ENCODE measurements around the gene PADI1. TPM values are rescaled to one million over a fixed set of nuclear protein-coding genes. Genes with fewer than 3 reads are reported as not detected.

The PADI1 gene
- polyA plus RNA-seq, 1 of the 3 experiments (the other 2 are of a cell fraction), result 0.26 TPM

DNA sequence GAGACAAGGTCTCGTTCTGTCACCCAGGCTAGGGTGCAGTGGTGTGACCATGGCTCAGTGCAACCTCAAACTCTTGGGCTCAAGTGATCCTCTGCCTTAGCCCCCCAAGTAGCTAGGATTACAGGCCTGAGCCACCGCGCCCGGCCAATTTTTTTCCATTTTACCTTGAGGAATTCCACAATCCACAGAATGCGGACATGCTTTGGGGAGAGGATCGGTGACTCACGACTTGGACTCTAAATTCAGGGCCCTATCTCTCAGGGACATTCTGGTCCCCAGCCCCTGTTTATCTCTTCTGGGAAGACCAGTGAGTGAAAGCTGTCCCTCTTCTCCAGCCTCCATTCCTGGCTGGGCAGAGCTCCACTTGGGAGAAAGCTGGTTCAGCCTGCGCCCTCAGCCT, 5.2 kb downstream of the PADI1 start (continued):
- TF ChIP-seq RXRA (IDR thresholded peaks at IDR 0.05; ENCODE audit: borderline replicate concordance, low read depth) (no peak), NFIC (IDR thresholded peaks at IDR 0.05; ENCODE audit: borderline replicate concordance) (no peak)

DNA sequence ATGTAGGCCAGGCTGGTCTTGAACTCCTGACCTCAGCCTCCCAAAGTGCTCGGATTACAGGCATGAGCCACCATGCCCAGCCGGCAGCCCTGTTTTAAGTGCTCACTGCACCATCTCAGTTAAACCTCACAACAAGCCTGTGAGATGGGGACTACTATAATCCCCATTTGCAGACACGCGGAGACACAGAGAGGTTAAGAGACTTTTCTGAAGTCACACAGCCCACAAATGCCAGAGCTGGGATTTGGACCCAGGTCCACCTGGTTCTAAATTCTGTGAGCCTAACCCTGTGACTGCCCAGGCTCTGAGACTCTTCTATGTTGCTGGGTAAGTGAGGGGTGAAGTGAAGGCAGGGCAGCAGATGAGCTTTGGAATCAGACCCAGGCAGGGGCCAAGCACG, 6.4 kb downstream of the PADI1 start:
- H4K20me1 ChIP-seq (ENCODE audit: insufficient read depth), result no peaks in the 10 kb centered on the region
- peaks cover 5% of the 10 kb centered on the region for H3F3A ChIP-seq (replicated peaks; ENCODE audit: insufficient read depth)
- H3K9me3 ChIP-seq, result no peaks in the 10 kb centered on the region
- no peak overlapping the region for H2AFZ ChIP-seq (ENCODE audit: low read depth)
- no peak overlapping the region for H3K27ac ChIP-seq (ENCODE audit: low read depth in 2 of 2, low read length in 1 of 2)
- ChIA-PET CTCF (interaction anchor here (1.6 to 2.2 kb wide), 2 partner anchors 25 to 85 kb away, joined by 6 to 8 read pairs; no protein-coding TSS in a partner anchor), POLR2A (no interaction called here)
- no peak for DNase-seq
- H3K4me2 ChIP-seq, result no peak overlapping the region
- H3K9ac ChIP-seq, result no peak overlapping the region
- no peak for TF ChIP-seq GABPA (IDR thresholded peaks at IDR 0.05; ENCODE audit: low read depth)
- no peak for TF ChIP-seq NRF1 (IDR thresholded peaks at IDR 0.05; ENCODE audit: low read depth, low read length)
- TF ChIP-seq SMC3 (IDR thresholded peaks at IDR 0.05; ENCODE audit: low read depth, low read length), result no peak
- TF ChIP-seq POLR2AphosphoS5 (IDR thresholded peaks at IDR 0.05; ENCODE audit: low read depth, low read length), result no peak
- TF ChIP-seq, protein P1, sequence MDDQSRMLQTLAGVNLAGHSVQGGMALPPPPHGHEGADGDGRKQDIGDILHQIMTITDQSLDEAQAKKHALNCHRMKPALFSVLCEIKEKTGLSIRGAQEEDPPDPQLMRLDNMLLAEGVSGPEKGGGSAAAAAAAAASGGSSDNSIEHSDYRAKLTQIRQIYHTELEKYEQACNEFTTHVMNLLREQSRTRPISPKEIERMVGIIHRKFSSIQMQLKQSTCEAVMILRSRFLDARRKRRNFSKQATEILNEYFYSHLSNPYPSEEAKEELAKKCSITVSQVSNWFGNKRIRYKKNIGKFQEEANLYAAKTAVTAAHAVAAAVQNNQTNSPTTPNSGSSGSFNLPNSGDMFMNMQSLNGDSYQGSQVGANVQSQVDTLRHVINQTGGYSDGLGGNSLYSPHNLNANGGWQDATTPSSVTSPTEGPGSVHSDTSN (IDR thresholded peaks at IDR 0.05), result no peak
- no peak for TF ChIP-seq RCOR1 (IDR thresholded peaks at IDR 0.05; ENCODE audit: low read length)
- peaks cover 7 to 23% of the 10 kb centered on the region in 2 experiments; a peak in 3 of 4 replicates for H3K4me1 ChIP-seq (ENCODE audit: control insufficient read depth in 1 of 2, insufficient read depth in 2 of 2, low read depth in 1 of 2, low read length in 1 of 2)
- no peaks in the 10 kb centered on the region for H3K27me3 ChIP-seq (ENCODE audit: insufficient read depth)
- H3K9me2 ChIP-seq, result no peaks in the 10 kb centered on the region
- no peak overlapping the region for H3K4me3 ChIP-seq (ENCODE audit: low read depth in 2 of 2, low read length in 1 of 2)
- H3K36me3 ChIP-seq (replicated peaks in 1 of 2; ENCODE audit: control insufficient read depth in 1 of 2, insufficient read depth in 2 of 2, low read length in 1 of 2), result no peaks in the 10 kb centered on the region
- 100% methylated on average over 5 of the region's 5 CpGs for WGBS (ENCODE audit: low lambda C conversion rate)
- H3K79me2 ChIP-seq (ENCODE audit: insufficient read depth), result no peaks in the 10 kb centered on the region

DNA sequence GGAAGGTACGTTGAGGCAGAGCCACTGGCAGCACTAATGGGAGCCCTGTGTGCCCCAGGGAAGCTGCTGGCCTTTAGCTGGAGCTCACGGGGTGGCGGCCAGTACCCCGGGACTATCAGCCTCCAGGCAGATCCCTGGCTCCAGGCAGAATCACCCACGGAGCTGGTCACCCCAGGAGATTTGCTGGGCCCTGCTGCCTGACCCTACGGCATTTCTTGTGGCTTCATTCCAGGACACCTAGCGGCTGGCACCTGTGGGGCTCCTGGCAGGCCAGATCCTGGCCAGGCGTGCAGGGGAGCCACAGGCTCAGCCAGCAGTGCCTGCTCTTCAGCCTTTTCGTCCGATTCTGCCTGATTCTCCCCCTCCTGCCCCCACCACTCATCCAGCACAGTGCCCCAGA, 7.1 kb downstream of the PADI1 start:
- H3K27me3 ChIP-seq (ENCODE audit: insufficient read depth), result no peaks in the 10 kb centered on the region
- H3K9ac ChIP-seq, result no peak overlapping the region
- H4K20me1 ChIP-seq (ENCODE audit: insufficient read depth), result no peaks in the 10 kb centered on the region
- H2AFZ ChIP-seq (ENCODE audit: low read depth), result no peak overlapping the region
- POLR2A ChIA-PET, result no interaction called here
- H3K9me2 ChIP-seq, result no peaks in the 10 kb centered on the region
- no peak for DNase-seq
- H3K4me2 ChIP-seq, result no peak overlapping the region
- peaks cover 7 to 23% of the 10 kb centered on the region in 2 experiments; a peak in 3 of 4 replicates for H3K4me1 ChIP-seq (ENCODE audit: control insufficient read depth in 1 of 2, insufficient read depth in 2 of 2, low read depth in 1 of 2, low read length in 1 of 2)
- no peak overlapping the region for H3K27ac ChIP-seq (ENCODE audit: low read depth in 2 of 2, low read length in 1 of 2)
- H3F3A ChIP-seq (replicated peaks; ENCODE audit: insufficient read depth), result peaks cover 5% of the 10 kb centered on the region
- 42% methylated on average over 2 of the region's 10 CpGs for WGBS (ENCODE audit: low lambda C conversion rate)
- CTCF ChIA-PET, result interaction anchor here (1.5 to 2.2 kb wide), 2 partner anchors 25 to 87 kb away, joined by 8 to 9 read pairs; no protein-coding TSS in a partner anchor
- H3K79me2 ChIP-seq (ENCODE audit: insufficient read depth), result no peaks in the 10 kb centered on the region
- TF ChIP-seq USF2 (IDR thresholded peaks at IDR 0.05; ENCODE audit: borderline replicate concordance, low read depth, low read length), result no peak
- TF ChIP-seq TCF12 (IDR thresholded peaks at IDR 0.05), result no peak
- no peaks in the 10 kb centered on the region for H3K9me3 ChIP-seq
- H3K36me3 ChIP-seq (replicated peaks in 1 of 2; ENCODE audit: control insufficient read depth in 1 of 2, insufficient read depth in 2 of 2, low read length in 1 of 2), result no peaks in the 10 kb centered on the region
- no peak overlapping the region for H3K4me3 ChIP-seq (ENCODE audit: low read depth in 2 of 2, low read length in 1 of 2)

Data from SK-N-SH (cell line).